ENCODE measurements around the gene PPDPF.

GRCh38 chr20:63495741-63496595, 24.6 kb upstream of the PPDPF start:
- TF ChIP-seq OSR1 (CRISPR knock-in tag; IDR thresholded peaks at IDR 0.05) (no peak), SNAI2 (CRISPR knock-in tag; IDR thresholded peaks at IDR 0.05) (no peak), ARNTL (CRISPR knock-in tag; IDR thresholded peaks at IDR 0.05; ENCODE audit: borderline replicate concordance, low read depth) (no peak), ZC3H10 (CRISPR knock-in tag; IDR thresholded peaks at IDR 0.05) (no peak), ZNF70 (CRISPR knock-in tag; IDR thresholded peaks at IDR 0.05) (no peak), ESRRG (CRISPR knock-in tag; IDR thresholded peaks at IDR 0.05) (no peak), CSDC2 (CRISPR knock-in tag; IDR thresholded peaks at IDR 0.05) (no peak), POU6F1 (CRISPR knock-in tag; IDR thresholded peaks at IDR 0.05; ENCODE audit: borderline replicate concordance, low read depth) (no peak), ZFP3 (CRISPR knock-in tag; IDR thresholded peaks at IDR 0.05) (no peak), ZNF565 (CRISPR knock-in tag; conservative IDR thresholded peaks at IDR 0.05; ENCODE audit: low read depth) (no peak), ZFP30 (CRISPR knock-in tag; IDR thresholded peaks at IDR 0.05) (no peak)
- TF ChIP-seq, protein P1, sequence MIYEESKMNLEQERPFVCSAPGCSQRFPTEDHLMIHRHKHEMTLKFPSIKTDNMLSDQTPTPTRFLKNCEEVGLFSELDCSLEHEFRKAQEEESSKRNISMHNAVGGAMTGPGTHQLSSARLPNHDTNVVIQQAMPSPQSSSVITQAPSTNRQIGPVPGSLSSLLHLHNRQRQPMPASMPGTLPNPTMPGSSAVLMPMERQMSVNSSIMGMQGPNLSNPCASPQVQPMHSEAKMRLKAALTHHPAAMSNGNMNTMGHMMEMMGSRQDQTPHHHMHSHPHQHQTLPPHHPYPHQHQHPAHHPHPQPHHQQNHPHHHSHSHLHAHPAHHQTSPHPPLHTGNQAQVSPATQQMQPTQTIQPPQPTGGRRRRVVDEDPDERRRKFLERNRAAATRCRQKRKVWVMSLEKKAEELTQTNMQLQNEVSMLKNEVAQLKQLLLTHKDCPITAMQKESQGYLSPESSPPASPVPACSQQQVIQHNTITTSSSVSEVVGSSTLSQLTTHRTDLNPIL (CRISPR knock-in tag; IDR thresholded peaks at IDR 0.05; ENCODE audit: low read depth) = no peak
